ENCODE data around the gene SYCE1.

DNA sequence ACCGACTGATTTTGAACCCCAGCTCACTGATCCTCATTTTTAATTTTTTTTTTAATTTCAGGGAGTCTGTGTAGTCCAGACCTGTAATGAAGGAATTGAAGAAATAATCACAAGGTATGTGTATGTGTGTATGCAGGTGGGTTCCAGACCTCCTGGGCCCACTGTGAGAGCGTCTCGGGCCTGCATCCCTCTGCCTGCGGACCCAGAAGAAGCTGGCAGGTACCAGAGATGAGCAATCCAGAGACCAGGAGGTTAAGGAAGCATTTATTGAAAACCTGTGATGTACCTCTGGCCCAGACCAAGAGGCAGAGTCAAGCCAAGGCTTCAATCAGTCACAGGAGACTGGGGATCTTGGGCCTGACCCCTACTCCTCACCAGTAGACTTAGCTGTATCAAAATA is 10.8 kb downstream of the SYCE1 start:
- TF ChIP-seq EZH2phosphoT487 (IDR thresholded peaks at IDR 0.05; ENCODE audit: unreplicated experiment) (no peak), POLR2AphosphoS5 (IDR thresholded peaks at IDR 0.05; ENCODE audit: low read depth) (no peak), EZH2 (IDR thresholded peaks at IDR 0.05; ENCODE audit: low read depth, unreplicated experiment) (no peak), ZNF331 (CRISPR knock-in tag; IDR thresholded peaks at IDR 0.05; ENCODE audit: low read depth) (no peak), CREB1 (CRISPR knock-in tag; IDR thresholded peaks at IDR 0.05; ENCODE audit: low read depth) (no peak), JUNB (IDR thresholded peaks at IDR 0.05; ENCODE audit: unreplicated experiment) (no peak)
- TF ChIP-seq, protein P1, sequence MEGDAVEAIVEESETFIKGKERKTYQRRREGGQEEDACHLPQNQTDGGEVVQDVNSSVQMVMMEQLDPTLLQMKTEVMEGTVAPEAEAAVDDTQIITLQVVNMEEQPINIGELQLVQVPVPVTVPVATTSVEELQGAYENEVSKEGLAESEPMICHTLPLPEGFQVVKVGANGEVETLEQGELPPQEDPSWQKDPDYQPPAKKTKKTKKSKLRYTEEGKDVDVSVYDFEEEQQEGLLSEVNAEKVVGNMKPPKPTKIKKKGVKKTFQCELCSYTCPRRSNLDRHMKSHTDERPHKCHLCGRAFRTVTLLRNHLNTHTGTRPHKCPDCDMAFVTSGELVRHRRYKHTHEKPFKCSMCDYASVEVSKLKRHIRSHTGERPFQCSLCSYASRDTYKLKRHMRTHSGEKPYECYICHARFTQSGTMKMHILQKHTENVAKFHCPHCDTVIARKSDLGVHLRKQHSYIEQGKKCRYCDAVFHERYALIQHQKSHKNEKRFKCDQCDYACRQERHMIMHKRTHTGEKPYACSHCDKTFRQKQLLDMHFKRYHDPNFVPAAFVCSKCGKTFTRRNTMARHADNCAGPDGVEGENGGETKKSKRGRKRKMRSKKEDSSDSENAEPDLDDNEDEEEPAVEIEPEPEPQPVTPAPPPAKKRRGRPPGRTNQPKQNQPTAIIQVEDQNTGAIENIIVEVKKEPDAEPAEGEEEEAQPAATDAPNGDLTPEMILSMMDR (conservative IDR thresholded peaks at IDR 0.05; ENCODE audit: low read depth in 2 of 2): no peak
- TF ChIP-seq, protein P2, sequence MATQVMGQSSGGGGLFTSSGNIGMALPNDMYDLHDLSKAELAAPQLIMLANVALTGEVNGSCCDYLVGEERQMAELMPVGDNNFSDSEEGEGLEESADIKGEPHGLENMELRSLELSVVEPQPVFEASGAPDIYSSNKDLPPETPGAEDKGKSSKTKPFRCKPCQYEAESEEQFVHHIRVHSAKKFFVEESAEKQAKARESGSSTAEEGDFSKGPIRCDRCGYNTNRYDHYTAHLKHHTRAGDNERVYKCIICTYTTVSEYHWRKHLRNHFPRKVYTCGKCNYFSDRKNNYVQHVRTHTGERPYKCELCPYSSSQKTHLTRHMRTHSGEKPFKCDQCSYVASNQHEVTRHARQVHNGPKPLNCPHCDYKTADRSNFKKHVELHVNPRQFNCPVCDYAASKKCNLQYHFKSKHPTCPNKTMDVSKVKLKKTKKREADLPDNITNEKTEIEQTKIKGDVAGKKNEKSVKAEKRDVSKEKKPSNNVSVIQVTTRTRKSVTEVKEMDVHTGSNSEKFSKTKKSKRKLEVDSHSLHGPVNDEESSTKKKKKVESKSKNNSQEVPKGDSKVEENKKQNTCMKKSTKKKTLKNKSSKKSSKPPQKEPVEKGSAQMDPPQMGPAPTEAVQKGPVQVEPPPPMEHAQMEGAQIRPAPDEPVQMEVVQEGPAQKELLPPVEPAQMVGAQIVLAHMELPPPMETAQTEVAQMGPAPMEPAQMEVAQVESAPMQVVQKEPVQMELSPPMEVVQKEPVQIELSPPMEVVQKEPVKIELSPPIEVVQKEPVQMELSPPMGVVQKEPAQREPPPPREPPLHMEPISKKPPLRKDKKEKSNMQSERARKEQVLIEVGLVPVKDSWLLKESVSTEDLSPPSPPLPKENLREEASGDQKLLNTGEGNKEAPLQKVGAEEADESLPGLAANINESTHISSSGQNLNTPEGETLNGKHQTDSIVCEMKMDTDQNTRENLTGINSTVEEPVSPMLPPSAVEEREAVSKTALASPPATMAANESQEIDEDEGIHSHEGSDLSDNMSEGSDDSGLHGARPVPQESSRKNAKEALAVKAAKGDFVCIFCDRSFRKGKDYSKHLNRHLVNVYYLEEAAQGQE (IDR thresholded peaks at IDR 0.05; ENCODE audit: unreplicated experiment): no peak
- TF ChIP-seq, protein P3, sequence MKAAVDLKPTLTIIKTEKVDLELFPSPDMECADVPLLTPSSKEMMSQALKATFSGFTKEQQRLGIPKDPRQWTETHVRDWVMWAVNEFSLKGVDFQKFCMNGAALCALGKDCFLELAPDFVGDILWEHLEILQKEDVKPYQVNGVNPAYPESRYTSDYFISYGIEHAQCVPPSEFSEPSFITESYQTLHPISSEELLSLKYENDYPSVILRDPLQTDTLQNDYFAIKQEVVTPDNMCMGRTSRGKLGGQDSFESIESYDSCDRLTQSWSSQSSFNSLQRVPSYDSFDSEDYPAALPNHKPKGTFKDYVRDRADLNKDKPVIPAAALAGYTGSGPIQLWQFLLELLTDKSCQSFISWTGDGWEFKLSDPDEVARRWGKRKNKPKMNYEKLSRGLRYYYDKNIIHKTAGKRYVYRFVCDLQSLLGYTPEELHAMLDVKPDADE (IDR thresholded peaks at IDR 0.05): no peak

All from GM23338 (cell line).